Neural crest cell (in vitro differentiated cells): ENCODE results near the gene KLHL7. TPM values are rescaled to one million over a fixed set of nuclear protein-coding genes. Genes with fewer than 3 reads are reported as not detected.

ENCODE experiments used
- DNase-seq: peaks from one replicate; pipeline ENCODE4 v3.0.0; 2021; ENCODE audit warnings: low read depth, mixed read lengths, low spot score
- H3K27ac Mint-ChIP-seq: one replicate; pipeline ENCODE4 v1.8.0; 2021; ENCODE audit warnings: mild to moderate bottlenecking, mixed read lengths; ENCODE audit not compliant: unreplicated experiment
- H3K27me3 Mint-ChIP-seq: 2 replicates; pipeline ENCODE4 v1.8.0; 2021; ENCODE audit warnings: low read depth, mild to moderate bottlenecking, mixed read lengths
- H3K36me3 Mint-ChIP-seq: 2 replicates; pipeline ENCODE4 v1.8.0; 2021; ENCODE audit warnings: low read depth, mild to moderate bottlenecking, mixed read lengths
- H3K4me1 Mint-ChIP-seq: 2 replicates; pipeline ENCODE4 v1.8.0; 2021; ENCODE audit warnings: mixed read lengths
- H3K4me3 Mint-ChIP-seq: one replicate; pipeline ENCODE4 v1.8.0; 2021; ENCODE audit warnings: mild to moderate bottlenecking, mixed read lengths
- H3K9me3 Mint-ChIP-seq: 2 replicates; pipeline ENCODE4 v1.8.0; 2021; ENCODE audit warnings: mixed read lengths
- total RNA-seq: library from RNA; stranded (reverse); gene quantifications from 2 replicates; pipeline ENCODE4 v1.2.1, GENCODE V29; 2021
- TF ChIP-seq, protein P1 (sequence below): fragments of 200-600 bp; sonication (generic); conservative IDR thresholded peaks from 2 replicates; pipeline ENCODE4 v1.5.0; 2021; ENCODE audit warnings: antibody characterized with exemption, mild to moderate bottlenecking

KLHL7 gene
- total RNA-seq, 1 donor from 2014 or later = 47.6 TPM

GRCh38 chr7:23098460-23098859 is 7.1 kb upstream of the KLHL7 start:
- H3K4me1 Mint-ChIP-seq = no peaks in the 10 kb centered on the region
- no peak overlapping the region for H3K4me3 Mint-ChIP-seq
- TF ChIP-seq, protein P1, sequence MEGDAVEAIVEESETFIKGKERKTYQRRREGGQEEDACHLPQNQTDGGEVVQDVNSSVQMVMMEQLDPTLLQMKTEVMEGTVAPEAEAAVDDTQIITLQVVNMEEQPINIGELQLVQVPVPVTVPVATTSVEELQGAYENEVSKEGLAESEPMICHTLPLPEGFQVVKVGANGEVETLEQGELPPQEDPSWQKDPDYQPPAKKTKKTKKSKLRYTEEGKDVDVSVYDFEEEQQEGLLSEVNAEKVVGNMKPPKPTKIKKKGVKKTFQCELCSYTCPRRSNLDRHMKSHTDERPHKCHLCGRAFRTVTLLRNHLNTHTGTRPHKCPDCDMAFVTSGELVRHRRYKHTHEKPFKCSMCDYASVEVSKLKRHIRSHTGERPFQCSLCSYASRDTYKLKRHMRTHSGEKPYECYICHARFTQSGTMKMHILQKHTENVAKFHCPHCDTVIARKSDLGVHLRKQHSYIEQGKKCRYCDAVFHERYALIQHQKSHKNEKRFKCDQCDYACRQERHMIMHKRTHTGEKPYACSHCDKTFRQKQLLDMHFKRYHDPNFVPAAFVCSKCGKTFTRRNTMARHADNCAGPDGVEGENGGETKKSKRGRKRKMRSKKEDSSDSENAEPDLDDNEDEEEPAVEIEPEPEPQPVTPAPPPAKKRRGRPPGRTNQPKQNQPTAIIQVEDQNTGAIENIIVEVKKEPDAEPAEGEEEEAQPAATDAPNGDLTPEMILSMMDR = no peak
- no peak for DNase-seq
- peaks cover 8% of the 10 kb centered on the region for H3K36me3 Mint-ChIP-seq
- peaks cover 2% of the 10 kb centered on the region for H3K27me3 Mint-ChIP-seq
- peaks cover 6% of the 10 kb centered on the region for H3K9me3 Mint-ChIP-seq
- H3K27ac Mint-ChIP-seq = no peak overlapping the region

DNA sequence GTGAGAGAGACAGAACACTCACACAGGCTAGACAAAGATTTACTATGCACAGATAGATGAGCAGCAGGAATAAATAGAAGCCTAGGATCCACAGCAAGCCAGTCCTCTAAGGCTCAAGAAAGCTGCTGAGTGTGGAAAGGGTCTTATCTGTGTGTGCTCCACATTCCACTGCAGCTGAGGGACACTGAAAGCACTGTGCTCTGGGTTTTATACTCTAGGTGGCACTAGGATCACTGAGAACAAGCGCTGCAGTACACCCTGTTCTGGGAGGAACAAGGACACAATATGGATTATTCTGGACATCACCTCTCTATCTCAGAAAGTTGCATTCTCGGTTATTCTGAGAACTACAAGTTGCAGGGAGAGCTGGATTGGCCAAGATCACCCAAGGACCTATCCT is 4.9 kb upstream of the KLHL7 start:
- TF ChIP-seq, protein P1 = no peak
- DNase-seq = no peak
- Mint-ChIP-seq H3K36me3 (peaks cover 8% of the 10 kb centered on the region), H3K4me3 (peak overlapping the region; percentile 57), H3K27me3 (no peaks in the 10 kb centered on the region), H3K27ac (no peak overlapping the region), H3K9me3 (peaks cover 6% of the 10 kb centered on the region), H3K4me1 (peaks cover 10% of the 10 kb centered on the region)

DNA sequence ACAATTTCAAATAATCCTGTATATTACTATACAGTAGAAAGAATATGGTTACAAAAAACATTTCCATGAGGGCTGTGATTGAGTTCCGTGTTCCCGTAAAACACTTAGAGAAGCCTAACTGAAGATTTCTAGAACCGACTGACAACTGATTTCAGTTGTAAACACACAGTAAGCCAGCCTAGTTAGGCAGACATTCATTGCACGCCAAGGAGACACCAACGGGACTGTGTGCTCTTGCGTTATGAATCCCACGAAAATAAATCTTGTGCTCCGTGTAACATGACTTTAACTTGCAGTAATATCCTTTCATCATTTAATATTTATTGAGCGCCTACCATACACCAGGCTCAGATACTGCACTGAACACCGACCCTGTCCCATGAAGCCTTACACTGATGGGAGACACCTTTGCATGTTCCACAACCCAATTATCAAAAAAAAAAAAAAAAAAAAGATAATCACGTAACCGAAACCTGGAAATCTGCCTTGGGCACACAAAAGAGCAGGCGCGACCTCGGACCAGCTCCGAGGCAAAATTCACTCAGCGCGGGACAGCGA is 420 bp upstream of the KLHL7 start:
- TF ChIP-seq, protein P1 = no peak
- Mint-ChIP-seq H3K36me3 (peaks cover 8% of the 10 kb centered on the region), H3K27me3 (no peaks in the 10 kb centered on the region), H3K4me1 (peaks cover 47% of the 10 kb centered on the region), H3K9me3 (no peaks in the 10 kb centered on the region), H3K27ac (peak overlapping the region; percentile 98), H3K4me3 (peak overlapping the region; percentile 99)
- no peak for DNase-seq

- H3K4me1 Mint-ChIP-seq = peaks cover 51% of the 10 kb centered on the region
- H3K4me3 Mint-ChIP-seq = peak overlapping the region; percentile 99
These were observed 655 bp downstream of the KLHL7 start for GRCh38 chr7:23106057-23106822.

GRCh38 chr7:23106823-23107663 is 1.5 kb downstream of the KLHL7 start:
- no peaks in the 10 kb centered on the region for H3K27me3 Mint-ChIP-seq
- peak overlapping the region; percentile 99 for H3K4me3 Mint-ChIP-seq
- peaks cover 11% of the 10 kb centered on the region for H3K36me3 Mint-ChIP-seq
- H3K9me3 Mint-ChIP-seq = no peaks in the 10 kb centered on the region
- peak overlapping the region; percentile 98 for H3K27ac Mint-ChIP-seq
- no peak for DNase-seq
- TF ChIP-seq, protein P1 = no peak
- peaks cover 51% of the 10 kb centered on the region for H3K4me1 Mint-ChIP-seq

More at GRCh38 chr7:23106057-23106822, 655 bp downstream of the KLHL7 start:
- Mint-ChIP-seq H3K9me3 (no peaks in the 10 kb centered on the region), H3K36me3 (peaks cover 11% of the 10 kb centered on the region), H3K27me3 (no peaks in the 10 kb centered on the region), H3K27ac (peak overlapping the region; percentile 98)
- TF ChIP-seq, protein P1 = peak; percentile 26
- peak; percentile 33 for DNase-seq
